Loucy (cell line): ENCODE results near the gene SH3YL1.

Experiments used
- EZH2phosphoT487 ChIP-seq: fragments of 200-600 bp; IDR thresholded peaks from 2 replicates; pipeline ENCODE4 v1.6.1; 2018; ENCODE audit warnings: antibody characterized with exemption, mild to moderate bottlenecking, moderate library complexity, borderline replicate concordance
- TF ChIP-seq, protein P1 (sequence below): fragments of 200-600 bp; sonication (generic); conservative IDR thresholded peaks from 2 replicates; pipeline ENCODE4 v1.5.1; 2014; ENCODE audit warnings: mild to moderate bottlenecking, antibody characterized with exemption, low read length

DNA sequence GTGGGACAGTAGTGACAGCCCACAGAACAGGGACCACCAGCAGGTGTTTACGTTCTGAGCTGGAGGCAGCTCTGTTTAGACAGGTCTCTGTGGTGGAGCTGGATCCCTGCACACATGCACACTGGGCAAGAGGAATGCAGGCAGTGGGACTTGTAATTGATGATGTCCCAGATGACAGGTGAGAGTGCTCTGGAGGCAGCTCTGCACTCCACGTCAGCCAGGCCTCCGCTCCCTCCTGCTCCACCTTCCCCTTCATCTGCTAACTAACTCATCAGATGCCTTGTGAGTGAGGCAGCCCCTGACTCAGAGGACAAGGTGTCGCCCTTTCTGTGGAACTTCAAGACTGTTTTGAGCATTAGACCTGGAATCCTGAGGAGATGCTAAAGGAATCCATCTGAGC is 53.2 kb downstream of the SH3YL1 start:
- TF ChIP-seq, protein P1, sequence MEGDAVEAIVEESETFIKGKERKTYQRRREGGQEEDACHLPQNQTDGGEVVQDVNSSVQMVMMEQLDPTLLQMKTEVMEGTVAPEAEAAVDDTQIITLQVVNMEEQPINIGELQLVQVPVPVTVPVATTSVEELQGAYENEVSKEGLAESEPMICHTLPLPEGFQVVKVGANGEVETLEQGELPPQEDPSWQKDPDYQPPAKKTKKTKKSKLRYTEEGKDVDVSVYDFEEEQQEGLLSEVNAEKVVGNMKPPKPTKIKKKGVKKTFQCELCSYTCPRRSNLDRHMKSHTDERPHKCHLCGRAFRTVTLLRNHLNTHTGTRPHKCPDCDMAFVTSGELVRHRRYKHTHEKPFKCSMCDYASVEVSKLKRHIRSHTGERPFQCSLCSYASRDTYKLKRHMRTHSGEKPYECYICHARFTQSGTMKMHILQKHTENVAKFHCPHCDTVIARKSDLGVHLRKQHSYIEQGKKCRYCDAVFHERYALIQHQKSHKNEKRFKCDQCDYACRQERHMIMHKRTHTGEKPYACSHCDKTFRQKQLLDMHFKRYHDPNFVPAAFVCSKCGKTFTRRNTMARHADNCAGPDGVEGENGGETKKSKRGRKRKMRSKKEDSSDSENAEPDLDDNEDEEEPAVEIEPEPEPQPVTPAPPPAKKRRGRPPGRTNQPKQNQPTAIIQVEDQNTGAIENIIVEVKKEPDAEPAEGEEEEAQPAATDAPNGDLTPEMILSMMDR: no peak
- no peak for TF ChIP-seq EZH2phosphoT487
